H54 (cell line): ENCODE measurements around the gene RYR2.
"Not testable (repeated sequence)": the region's sequence is repeated elsewhere in the genome, so short reads cannot be mapped to it uniquely, and the experiment has no call there.

Experiments used
- DNase-seq: peaks from one replicate; pipeline ENCODE4 v3.0.0; 2011; ENCODE audit warnings: low spot score, mixed read lengths; ENCODE audit not compliant: insufficient read length
- FAIRE-seq: peaks from 3 replicates; lab custom pipeline; 2011; peaks lifted over from hg19 to GRCh38; lab: Jason Lieb, UNC
- POLR2A ChIP-seq: IDR thresholded peaks from 2 replicates; pipeline ENCODE4 v1.6.1; 2011; ENCODE audit warnings: low read depth, mild to moderate bottlenecking, low read length

Gene RYR2

DNA sequence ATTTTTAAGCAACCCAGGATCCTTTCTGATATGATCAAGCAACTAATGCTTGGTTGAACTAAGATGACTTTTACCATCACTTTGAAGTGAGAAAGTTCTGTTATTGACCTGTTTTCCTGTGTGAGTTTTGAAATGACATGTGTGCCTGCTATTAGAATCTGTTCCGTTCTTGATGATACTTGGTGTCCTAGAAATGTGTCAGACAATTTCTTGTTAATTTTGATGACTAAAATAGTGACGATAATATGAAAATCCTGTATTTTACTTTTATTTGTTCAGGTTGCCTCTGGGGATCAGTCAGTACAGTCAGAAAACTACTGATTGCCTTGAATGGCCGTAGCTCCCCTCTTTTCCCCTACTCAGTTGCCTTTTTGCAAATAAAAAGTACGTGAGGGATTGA lies 228.0 kb downstream of the RYR2 start:
- no peak for FAIRE-seq
- TF ChIP-seq POLR2A: no peak

DNA sequence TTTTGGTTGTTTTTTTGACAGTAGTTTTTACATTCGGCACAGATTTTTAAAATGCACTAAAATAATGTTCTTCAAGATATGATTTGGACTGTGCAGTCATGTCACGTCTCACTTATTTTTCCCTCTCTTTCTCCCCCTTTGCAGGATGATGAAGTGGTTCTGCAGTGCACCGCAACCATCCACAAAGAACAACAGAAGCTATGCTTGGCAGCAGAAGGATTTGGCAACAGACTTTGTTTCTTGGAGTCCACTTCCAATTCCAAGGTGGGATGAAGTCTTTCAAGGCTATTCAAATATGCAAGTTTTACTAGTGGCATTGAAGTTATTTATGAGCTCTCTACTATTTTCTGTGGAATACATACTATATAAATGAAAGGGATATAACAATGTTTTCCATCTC lies 228.4 kb downstream of the RYR2 start:
- FAIRE-seq (no peak), DNase-seq (no peak)
- no peak for TF ChIP-seq POLR2A

More for the DNA sequence above, 228.0 kb downstream of the RYR2 start:
- no peak for DNase-seq

DNA sequence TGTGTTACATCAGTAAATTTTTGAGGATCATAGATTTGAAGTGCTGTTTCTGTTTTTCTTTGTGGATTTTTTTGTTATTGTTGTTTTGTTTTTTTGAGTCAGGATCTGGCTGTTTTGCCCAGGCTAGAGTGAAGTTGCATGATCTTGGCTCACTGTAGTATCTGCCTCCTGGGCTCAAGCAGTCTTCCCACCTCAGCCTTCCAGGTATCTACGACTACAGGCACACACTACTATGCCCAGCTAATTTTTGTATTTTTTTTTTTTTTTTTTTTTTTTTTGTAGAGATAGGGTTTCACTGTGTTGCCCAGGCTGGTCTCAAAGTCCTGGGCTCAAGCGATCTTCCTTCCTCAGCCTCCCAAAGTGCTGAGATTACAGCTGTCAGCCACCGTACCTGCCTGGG lies 236.0 kb downstream of the RYR2 start:
- FAIRE-seq, DNase-seq: not testable (repeated sequence)

DNA sequence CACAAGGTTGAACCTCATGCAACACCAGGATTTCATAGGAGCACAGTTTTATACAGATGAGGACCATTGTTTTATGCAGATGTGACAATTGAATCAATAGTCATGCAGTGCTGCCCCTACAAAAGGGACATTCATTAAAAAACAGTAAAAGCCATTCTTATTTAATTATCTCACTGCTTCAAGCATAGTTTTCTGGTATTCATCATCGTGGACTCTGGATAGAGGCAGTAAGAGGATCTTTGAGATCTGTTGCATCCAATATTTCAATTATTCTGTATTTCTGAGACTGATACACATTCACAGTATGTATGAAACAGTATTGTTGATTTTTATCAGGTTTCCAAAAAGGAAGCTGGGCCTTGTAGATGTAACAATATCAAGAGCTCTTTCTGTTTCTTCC lies 237.6 kb downstream of the RYR2 start:
- no peak for DNase-seq
- TF ChIP-seq POLR2A: no peak
- no peak for FAIRE-seq

DNA sequence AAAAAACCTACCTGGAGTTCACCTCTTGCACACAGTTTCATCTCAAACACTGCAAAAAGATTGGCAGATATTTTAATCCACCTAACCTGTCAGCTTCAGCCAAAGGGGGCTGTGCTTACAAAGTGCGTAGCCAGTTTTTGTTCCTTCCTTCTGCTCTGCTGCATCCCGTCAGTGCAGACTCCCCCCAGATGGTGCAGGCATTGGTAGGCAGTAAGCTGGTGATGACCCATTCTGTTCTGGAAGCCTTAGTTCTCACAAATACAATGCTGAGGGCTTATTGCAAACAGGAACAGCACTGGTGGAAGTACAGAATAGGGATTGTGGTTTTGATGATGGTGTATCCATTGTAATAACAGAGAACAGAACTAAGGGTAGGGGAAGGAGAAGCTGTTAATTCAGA lies 239.5 kb downstream of the RYR2 start:
- no peak for TF ChIP-seq POLR2A
- FAIRE-seq (no peak), DNase-seq (no peak)

DNA sequence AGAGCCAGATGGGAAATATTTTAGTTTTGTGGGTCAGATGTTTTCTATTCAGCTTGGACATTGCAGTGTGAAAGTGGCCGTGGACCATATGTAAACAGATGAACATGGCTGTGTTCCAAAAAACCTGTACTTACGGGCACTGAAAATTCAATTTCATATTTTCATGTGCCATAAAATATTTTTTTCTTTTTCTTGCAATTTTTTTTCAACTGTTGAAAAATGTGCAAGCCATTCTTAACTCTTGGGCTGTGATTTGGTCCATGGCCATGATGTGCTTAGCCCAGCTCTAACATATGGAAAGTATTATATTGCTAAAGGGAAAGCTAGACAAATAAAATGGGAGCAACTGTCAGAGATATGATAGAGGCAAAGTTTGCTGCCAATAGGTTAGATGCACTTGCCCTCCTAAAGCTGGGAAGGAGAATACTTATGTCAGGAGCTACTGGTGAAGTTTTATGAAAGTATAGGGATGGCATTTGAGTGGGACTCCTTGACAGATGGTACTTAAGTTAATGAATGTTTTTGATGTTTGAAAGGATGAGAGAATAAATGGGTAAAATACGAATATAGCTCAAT lies 240.3 kb downstream of the RYR2 start:
- DNase-seq (no peak), FAIRE-seq (no peak)
- no peak for TF ChIP-seq POLR2A

DNA sequence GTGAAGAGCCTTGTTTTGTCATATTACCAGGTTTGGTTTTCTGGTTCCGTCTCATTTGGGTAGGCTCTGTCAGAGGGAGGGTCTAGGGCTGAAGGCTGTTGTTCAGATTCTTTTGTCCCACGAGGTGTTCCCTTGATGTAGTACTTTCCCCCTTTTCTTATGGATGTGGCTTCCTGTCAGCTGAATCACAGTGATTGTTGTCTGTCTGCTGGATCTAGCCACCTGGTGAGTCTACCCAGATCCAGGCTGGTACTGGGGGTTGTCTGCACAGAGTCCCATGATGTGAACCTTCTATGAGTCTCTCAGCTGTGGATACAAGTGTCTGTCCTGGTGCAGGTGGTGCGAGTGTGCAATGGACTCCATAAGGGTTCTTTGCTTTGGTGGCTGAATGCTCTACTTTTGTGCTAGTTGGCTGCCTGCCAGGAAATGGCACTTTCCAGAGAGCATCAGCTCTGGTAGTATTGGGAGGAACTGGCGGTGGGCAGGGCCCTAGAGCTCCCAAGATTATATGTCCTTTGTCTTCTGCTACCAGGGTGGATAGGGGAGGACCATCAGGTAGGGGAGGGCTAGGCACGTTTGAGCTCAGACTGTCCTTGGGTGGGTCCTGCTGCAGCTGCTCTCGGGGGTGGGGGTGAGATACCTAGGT lies 246.0 kb downstream of the RYR2 start:
- no peak for DNase-seq
- FAIRE-seq: no peak
- TF ChIP-seq POLR2A: no peak

DNA sequence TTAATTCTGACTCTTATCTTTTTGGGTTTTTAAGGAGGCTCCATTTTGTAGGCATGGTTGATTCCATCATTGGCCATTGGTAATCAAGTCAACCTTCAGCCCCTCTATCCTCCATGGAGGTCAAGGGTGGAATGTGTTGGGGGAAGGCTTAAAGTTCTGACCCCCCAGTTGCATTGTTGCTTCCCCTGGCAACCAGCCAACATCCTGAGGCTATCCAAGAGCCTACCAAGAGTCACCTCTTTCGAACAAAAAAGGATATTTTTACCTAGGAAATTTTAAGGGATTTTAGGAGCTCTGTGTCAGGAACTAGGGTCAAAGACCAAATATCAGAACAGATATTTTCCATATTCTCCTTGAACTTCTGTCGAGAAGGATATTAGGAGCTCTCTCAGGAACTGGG lies 251.8 kb downstream of the RYR2 start:
- FAIRE-seq (no peak), DNase-seq (no peak)
- TF ChIP-seq POLR2A: no peak

DNA sequence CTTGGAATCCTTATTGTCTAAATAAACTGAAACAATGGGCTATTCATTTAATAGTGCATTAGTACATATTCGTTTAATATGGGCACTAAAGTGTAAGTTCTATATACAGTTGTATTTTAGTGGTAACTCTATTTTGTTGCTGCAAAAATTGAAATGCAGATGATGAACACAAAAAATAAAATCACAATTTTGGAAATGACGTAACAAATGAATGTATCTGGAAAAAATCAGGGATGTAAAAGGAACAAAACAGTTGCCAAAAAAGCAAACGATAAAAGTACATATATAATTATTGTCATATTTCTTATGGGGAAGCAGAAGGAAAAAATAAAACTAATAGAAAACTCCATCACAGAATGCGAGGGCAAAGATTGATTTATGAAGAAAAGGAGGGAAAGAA lies 254.9 kb downstream of the RYR2 start:
- DNase-seq: no peak
- no peak for FAIRE-seq
- TF ChIP-seq POLR2A: no peak

DNA sequence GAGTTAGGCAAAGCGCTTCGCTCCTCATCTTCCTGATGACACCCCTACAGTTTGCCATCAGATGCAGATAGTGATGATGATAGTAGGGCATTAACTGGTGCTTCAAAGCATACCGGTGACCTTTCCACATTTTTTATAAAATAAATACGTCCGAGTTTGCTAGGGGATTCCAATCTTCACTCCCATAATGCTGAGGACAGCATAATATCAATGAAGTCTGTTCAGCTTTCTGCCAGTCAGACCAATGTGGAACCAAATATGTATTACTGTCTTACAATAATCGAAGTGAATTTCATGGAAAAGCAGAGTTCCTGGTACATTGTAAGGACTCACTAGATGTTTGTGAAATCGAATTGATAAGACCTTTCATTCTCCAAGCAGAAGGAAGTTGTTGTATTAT lies 258.7 kb downstream of the RYR2 start:
- no peak for DNase-seq
- no peak for TF ChIP-seq POLR2A
- no peak for FAIRE-seq

DNA sequence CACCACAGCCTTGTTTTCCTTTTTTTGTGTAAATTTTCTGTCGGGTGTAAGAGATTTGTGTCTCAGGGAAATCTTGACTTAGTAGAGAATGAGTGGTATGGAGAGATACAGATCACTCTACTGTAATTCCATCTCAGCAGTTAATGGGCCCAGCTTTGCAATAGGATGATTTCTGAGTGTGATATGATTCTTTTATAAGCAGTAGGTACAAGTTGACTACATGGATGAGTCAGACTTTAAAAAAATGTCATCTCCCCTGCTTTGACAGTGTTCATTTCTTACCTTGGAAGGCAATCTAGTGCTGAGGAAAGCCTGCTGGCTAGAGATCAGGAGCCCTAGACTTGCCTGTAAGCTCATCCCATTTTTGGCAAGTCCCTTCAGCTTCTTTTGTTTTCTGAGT lies 261.9 kb downstream of the RYR2 start:
- DNase-seq: no peak
- TF ChIP-seq POLR2A: no peak
- FAIRE-seq: no peak

DNA sequence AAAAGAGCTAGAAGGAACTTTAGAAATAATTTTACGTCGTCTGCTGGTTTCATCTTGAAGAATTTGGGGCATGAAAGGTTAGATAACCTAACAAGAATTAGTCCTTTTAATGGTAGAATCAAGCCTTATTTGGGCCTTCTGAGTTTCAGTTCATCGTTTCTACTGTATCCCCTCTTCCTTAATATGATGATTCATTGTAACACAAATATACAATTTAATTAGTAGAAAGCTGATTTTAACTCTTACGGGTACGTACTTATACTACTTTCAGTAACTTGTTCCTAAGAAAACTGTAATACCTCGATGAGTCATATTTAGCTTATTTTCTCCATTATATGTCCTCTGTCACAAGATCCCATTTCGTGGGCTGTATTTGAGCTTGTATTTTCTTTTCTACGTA lies 264.7 kb downstream of the RYR2 start:
- no peak for TF ChIP-seq POLR2A
- DNase-seq: no peak
- no peak for FAIRE-seq

DNA sequence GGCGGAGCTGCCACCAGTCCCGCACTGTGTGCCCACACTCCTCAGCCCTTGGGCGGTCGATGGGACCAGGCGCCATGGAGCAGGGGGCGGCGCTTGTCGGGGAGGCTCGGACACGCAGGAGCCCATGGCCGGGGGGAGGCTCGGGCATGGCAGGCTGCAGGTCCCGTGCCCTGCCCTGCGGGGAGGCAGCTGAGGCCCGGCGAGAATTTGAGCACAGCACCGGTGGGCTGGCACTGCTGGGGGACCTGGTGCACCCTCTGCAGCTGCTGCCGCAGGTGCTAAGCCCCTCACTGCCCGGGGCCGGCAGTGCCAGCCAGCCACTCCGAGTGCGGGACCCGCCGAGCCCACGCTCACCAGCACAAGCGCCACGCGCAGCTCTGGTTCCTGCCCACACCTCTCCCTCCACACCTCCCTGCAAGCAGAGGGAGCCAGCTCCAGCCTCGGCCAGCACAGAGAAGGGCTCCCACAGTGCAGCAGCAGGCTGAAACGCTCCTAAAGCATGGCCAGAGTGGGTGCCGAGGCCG lies 267.7 kb downstream of the RYR2 start:
- TF ChIP-seq POLR2A: no peak
- FAIRE-seq: no peak
- no peak for DNase-seq

DNA sequence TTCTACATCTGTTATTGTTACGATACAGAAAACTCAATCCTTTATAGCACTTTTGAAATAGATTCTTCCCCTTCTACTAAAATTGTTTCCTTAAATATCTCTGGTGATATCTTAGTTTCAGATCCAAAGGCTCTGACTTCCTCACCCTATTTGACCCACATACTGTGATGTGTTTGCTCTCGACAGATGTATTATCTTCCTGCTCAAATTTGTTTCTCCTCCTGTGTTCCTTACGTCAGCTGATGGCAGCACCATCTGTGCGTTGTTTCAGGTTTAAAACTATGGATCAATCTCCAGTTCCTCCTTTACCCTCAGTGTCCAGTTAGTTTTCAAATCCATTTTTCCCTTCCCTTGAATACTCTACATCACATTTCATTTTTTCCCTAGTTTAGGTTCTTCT lies 274.4 kb downstream of the RYR2 start:
- TF ChIP-seq POLR2A: no peak
- no peak for FAIRE-seq
- no peak for DNase-seq

DNA sequence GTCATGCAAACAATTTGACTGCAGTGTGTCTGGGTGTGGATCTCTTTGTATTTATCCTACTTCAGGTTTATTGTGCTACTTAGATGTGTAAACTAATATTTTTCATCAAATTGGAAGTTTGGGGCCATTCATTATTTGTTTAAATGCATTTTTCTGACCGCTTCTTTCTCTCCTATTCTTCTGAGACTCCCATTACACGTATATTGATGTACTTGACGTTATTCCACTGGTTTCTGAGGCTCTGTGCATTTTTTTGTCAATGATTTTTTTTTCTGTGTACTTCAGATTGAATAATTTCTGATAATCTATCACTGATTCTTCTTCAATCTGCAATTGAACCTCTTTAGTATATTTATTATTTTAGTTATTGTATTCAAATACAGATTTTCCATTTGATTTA lies 276.8 kb downstream of the RYR2 start:
- DNase-seq (no peak), FAIRE-seq (no peak)
- TF ChIP-seq POLR2A: no peak
